GM06990 (cell line): ENCODE measurements around the gene TRAPPC4.

Experiments
- DNase-seq: peaks from one replicate; pipeline ENCODE4 v3.0.0-alpha.2; 2011; ENCODE audit not compliant: insufficient read length; ENCODE audit errors: extremely low read depth
- H3K27me3 ChIP-seq: replicated peaks from 2 replicates; pipeline ENCODE4 v1.6.0; 2011; ENCODE audit warnings: low read length; ENCODE audit not compliant: control insufficient read depth, insufficient read depth
- H3K36me3 ChIP-seq: 2 replicates; pipeline ENCODE4 v1.5.1; 2011; ENCODE audit warnings: low read length; ENCODE audit not compliant: control insufficient read depth, insufficient read depth
- H3K4me3 ChIP-seq: replicated peaks from 2 replicates; pipeline ENCODE4 v1.5.1; 2011; ENCODE audit warnings: low read depth, mild to moderate bottlenecking, control low read depth, low read length
- TF ChIP-seq, protein P1 (sequence below): IDR thresholded peaks from 2 replicates; pipeline ENCODE4 v1.5.1; 2011; ENCODE audit warnings: low read length, control low read depth, mild to moderate bottlenecking, inconsistent platforms; ENCODE audit not compliant: insufficient read depth, poor library complexity, severe bottlenecking

Gene TRAPPC4

DNA sequence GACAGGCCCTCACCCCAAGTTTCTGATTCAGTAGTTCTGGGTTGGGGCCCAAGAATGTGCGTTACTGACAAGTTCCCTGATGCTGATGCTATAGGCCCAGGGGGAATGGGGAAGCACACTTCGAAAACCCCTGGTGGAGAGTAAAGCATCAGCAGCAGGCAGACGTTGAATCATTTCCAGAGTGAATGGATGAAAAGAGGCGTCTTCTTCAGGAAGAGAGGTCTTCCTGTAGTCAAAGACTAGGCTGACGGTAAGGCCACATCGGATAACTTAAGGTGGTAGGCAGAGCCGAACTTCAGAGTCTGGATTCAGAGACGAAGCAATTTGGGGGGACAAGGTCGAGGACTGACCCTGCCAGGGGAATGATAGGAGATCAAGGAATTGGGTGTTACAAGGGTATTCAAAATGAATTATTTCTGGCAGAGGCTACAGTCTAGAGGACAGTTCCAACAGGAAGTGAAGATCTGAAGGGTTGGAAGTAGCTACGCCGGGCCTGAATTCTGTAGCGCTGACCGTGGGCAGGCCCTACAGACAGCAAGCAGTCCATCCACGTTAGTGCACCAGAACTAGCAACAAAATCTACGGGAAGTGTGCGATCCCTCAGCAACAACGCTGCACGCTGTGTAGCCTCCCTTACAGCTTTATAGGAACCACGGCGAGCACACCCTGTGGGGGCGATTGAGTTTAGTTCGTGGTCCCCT lies 21.5 kb upstream of the TRAPPC4 start:
- no peaks in the 10 kb centered on the region for H3K27me3 ChIP-seq
- DNase-seq = peak; percentile 41
- TF ChIP-seq, protein P1, sequence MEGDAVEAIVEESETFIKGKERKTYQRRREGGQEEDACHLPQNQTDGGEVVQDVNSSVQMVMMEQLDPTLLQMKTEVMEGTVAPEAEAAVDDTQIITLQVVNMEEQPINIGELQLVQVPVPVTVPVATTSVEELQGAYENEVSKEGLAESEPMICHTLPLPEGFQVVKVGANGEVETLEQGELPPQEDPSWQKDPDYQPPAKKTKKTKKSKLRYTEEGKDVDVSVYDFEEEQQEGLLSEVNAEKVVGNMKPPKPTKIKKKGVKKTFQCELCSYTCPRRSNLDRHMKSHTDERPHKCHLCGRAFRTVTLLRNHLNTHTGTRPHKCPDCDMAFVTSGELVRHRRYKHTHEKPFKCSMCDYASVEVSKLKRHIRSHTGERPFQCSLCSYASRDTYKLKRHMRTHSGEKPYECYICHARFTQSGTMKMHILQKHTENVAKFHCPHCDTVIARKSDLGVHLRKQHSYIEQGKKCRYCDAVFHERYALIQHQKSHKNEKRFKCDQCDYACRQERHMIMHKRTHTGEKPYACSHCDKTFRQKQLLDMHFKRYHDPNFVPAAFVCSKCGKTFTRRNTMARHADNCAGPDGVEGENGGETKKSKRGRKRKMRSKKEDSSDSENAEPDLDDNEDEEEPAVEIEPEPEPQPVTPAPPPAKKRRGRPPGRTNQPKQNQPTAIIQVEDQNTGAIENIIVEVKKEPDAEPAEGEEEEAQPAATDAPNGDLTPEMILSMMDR = peak; percentile 24
- H3K4me3 ChIP-seq = peak overlapping the region; percentile 88
- H3K36me3 ChIP-seq = no peaks in the 10 kb centered on the region

DNA sequence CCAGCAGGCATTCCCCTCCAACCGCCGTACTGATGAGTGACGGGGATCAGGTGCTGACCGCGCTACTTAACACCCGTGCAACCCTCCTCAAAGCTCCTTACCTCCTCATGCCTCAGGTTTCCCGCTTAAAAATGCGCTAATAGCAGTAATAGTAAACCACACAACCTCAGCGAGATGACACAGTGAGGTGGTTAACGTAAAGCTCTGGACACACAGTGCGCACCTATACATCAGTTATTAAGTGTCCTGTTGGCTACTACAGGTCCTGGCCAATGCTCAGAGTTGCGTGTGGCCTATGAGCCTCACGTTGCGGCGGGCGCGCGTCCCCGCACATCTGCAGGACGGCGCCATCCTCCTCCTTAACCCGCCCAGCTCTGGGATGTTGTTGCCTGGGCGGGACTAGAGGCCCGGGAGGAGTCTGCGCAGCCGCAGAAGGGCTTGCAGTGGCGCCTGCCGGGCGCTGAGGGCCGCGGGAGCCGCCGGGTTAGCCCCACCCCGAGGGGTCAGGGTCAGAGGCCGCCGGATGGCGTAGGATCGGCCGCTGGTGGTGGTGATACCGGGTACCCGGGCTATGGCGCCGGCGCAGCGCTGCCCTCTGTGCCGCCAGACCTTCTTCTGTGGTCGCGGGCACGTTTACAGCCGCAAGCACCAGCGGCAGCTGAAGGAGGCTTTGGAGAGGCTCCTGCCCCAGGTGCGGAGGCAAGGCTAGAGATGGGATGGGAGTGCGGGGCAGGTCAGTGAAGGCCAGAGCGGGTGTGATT lies 20.8 kb upstream of the TRAPPC4 start, which contains the start of gene CENATAC:
CENATAC (plus strand) TSS at position 512 of the 761 bp plus-strand sequence; CDS start at position 572, 60 bp downstream.
- Histone ChIP-seq H3K4me3 (peak within 1 kb of the TSS; percentile 88), H3K36me3 (no peaks in the 10 kb centered on the region; the same call in 1 of the 2 replicates), H3K27me3 (no peaks in the 10 kb centered on the region)
- DNase-seq = peak; percentile 93
- TF ChIP-seq, protein P1 = no peak

DNA sequence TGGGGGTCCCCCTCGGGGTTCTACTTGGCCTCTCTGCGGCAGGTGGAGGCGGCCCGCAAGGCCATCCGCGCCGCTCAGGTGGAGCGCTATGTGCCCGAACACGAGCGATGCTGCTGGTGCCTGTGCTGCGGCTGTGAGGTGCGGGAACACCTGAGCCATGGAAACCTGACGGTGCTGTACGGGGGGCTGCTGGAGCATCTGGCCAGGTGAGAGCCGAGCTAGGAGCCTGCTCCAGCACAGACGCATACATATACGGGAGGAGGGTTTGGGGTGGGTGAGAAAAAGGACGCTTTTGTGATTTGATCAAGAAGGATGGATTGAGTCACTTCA lies 20.2 kb upstream of the TRAPPC4 start:
- TF ChIP-seq, protein P1 = no peak
- Histone ChIP-seq H3K27me3 (no peaks in the 10 kb centered on the region), H3K36me3 (no peaks in the 10 kb centered on the region; the same call in 1 of the 2 replicates), H3K4me3 (peak overlapping the region; percentile 88)
- no peak for DNase-seq

DNA sequence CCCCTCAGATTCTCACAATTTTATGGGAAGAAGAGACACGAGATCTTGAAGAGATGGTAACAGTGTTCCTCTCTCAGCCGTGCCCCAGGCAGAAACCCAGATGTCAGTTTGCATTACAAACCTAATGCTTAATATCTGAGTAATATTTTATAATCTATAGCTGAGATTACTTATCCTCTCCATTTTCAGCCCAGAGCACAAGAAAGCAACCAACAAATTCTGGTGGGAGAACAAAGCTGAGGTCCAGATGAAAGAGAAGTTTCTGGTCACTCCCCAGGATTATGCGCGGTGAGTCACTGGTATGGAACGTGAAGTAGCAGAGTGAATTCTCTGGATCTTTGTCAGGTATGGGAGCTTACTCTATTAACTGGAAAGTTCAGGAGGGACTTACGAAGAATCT lies 19.7 kb upstream of the TRAPPC4 start:
- H3K4me3 ChIP-seq = peak overlapping the region; percentile 88
- TF ChIP-seq, protein P1 = no peak
- no peak for DNase-seq
- H3K27me3 ChIP-seq = no peaks in the 10 kb centered on the region
- H3K36me3 ChIP-seq = no peaks in the 10 kb centered on the region; the same call in 1 of the 2 replicates

DNA sequence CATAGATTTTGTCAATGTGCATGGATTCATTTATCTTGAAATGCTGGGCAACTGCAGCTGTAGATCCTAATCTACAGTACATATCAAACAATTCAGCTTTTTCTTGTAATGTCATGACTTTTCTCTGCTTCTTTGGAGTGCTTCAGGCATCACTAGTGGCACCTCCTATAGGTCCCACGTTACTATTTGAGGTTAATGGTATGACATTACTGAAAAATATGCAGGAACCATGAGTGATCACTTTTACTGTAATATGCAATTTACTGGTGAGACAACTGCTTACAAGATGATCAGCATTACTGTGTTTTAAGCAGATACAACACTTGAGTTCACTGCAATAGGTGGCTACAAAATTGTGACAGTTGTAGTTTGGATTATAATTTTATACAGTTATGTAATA lies 17.7 kb upstream of the TRAPPC4 start:
- H3K36me3 ChIP-seq = no peaks in the 10 kb centered on the region; the same call in 1 of the 2 replicates
- TF ChIP-seq, protein P1 = no peak
- no peaks in the 10 kb centered on the region for H3K27me3 ChIP-seq
- no peak overlapping the region for H3K4me3 ChIP-seq
- no peak for DNase-seq
